Measurements from ENCODE around the gene MCEE. TPM values are rescaled to one million over a fixed set of nuclear protein-coding genes. Genes with fewer than 3 reads are reported as not detected.

MCEE gene
- polyA plus RNA-seq, 1 experiment: 10.8 TPM

GRCh38 chr2:71068218-71069035, 61.6 kb downstream of the MCEE start, which contains the start of gene NAGK:
Gene NAGK, plus strand, starts transcription at chr2:71068648. Its CDS starts 36 bp downstream, at chr2:71068684.
- peak; percentile 71 for DNase-seq (ENCODE audit: low read depth)
- CTCF ChIA-PET: interaction anchor here (0.6 to 5.4 kb wide), 11 partner anchors 32 to 197 kb away, joined by 3 to 19 read pairs (median 4); partner anchors contain the start of gene MPHOSPH10
- peaks cover 9% of the 10 kb centered on the region for H3K36me3 ChIP-seq (ENCODE audit: control insufficient read depth, insufficient read depth, low read length)
- POLR2A ChIA-PET: interaction anchor here (0.6 kb wide), 1 partner anchor 67 kb away, joined by 5 read pairs; no protein-coding TSS in a partner anchor
- no peak for TF ChIP-seq CTCF (IDR thresholded peaks at IDR 0.05; ENCODE audit: insufficient read depth, low read depth, low read length)
- H3K27me3 ChIP-seq (ENCODE audit: control insufficient read depth, insufficient read depth, low read length): 0 out of 2 replicates have a peak, but pooled peaks cover 1% of the 10 kb centered on the region
- H3K4me3 ChIP-seq (ENCODE audit: low read depth, low read length): peak within 1 kb of the TSS; percentile 71

GRCh38 chr2:71067567-71068217, 62.3 kb downstream of the MCEE start:
- DNase-seq (ENCODE audit: low read depth): no peak
- TF ChIP-seq CTCF (IDR thresholded peaks at IDR 0.05; ENCODE audit: insufficient read depth, low read depth, low read length): no peak; the same call in 1 of the 2 replicates
- ChIA-PET CTCF (interaction anchor here (0.6 to 5.4 kb wide), 11 partner anchors 33 to 119 kb away, joined by 3 to 19 read pairs (median 4); partner anchors contain the start of gene MPHOSPH10), POLR2A (interaction anchor here (0.6 kb wide), 1 partner anchor 66 kb away, joined by 5 read pairs; no protein-coding TSS in a partner anchor)
- H3K27me3 ChIP-seq (ENCODE audit: control insufficient read depth, insufficient read depth, low read length): peaks cover 4% of the 10 kb centered on the region; the same call in 1 of the 2 replicates
- H3K36me3 ChIP-seq (ENCODE audit: control insufficient read depth, insufficient read depth, low read length): peaks cover 2% of the 10 kb centered on the region
- peak overlapping the region; percentile 71 for H3K4me3 ChIP-seq (ENCODE audit: low read depth, low read length)

DNA sequence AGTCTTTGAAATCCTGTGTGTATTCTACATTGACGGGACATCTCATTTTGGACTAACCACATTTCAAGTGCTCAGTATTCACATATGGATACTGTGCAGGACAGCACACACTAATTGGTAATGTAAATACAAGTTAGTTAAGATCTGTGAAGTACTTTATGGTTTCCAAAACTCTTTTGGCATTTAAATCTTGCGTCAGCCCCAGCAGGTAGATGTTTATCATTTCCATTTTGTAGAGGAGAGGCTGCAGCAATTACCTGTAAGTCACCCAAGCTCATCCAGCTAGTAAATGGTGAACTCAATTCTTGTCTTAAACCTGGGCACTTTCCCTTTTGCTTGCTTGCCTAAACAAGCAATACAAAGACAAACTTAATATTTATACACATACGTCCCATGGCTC, 63.2 kb downstream of the MCEE start:
- no peak for DNase-seq (ENCODE audit: low read depth)
- H3K4me3 ChIP-seq (ENCODE audit: low read depth, low read length): no peak overlapping the region
- ChIA-PET CTCF (interaction anchor here (1.3 to 5.4 kb wide), 3 partner anchors 34 to 90 kb away, joined by 3 to 19 read pairs (median 8); no protein-coding TSS in a partner anchor), POLR2A (no interaction called here)
- no peaks in the 10 kb centered on the region; the same call in none of the 2 replicates for H3K36me3 ChIP-seq (ENCODE audit: control insufficient read depth, insufficient read depth, low read length)
- no peak for TF ChIP-seq CTCF (IDR thresholded peaks at IDR 0.05; ENCODE audit: insufficient read depth, low read depth, low read length)
- peaks cover 4% of the 10 kb centered on the region for H3K27me3 ChIP-seq (ENCODE audit: control insufficient read depth, insufficient read depth, low read length)

- ChIA-PET CTCF (interaction anchor here (1.0 to 3.1 kb wide), 3 partner anchors 16 to 117 kb away, joined by 4 to 13 read pairs (median 4); no protein-coding TSS in a partner anchor), POLR2A (interaction anchor here (0.6 kb wide), 1 partner anchor 37 kb away, joined by 3 read pairs; no protein-coding TSS in a partner anchor)
- DNase-seq (ENCODE audit: low read depth): no peak
- no peak for TF ChIP-seq CTCF (IDR thresholded peaks at IDR 0.05; ENCODE audit: insufficient read depth, low read depth, low read length)
- H3K4me3 ChIP-seq (ENCODE audit: low read depth, low read length): no peak overlapping the region
- peaks cover 7% of the 10 kb centered on the region for H3K27me3 ChIP-seq (ENCODE audit: control insufficient read depth, insufficient read depth, low read length)
- no peaks in the 10 kb centered on the region for H3K36me3 ChIP-seq (ENCODE audit: control insufficient read depth, insufficient read depth, low read length)
Measured at GRCh38 chr2:71064754-71065621, 65.0 kb downstream of the MCEE start.

All from BJ (cell line).